Erythroblast (primary cell): ENCODE results near the gene SLC25A43.
A peak's percentile ranks its signal among the peaks of the same experiment; 100 is the strongest.

Experiments
- DNase-seq, 2 experiments: peaks; one replicate each; lab custom pipeline; 2025; lab: John Stamatoyannopoulos, UW
- GATA1 ChIP-seq: IDR thresholded peaks from 2 replicates; pipeline ENCODE4 v1.6.1; 2011; ENCODE audit warnings: low read depth, mild to moderate bottlenecking, control low read depth, low read length, moderate library complexity
- POLR2A ChIP-seq: IDR thresholded peaks from 2 replicates; pipeline ENCODE4 v1.6.1; 2011; ENCODE audit warnings: mild to moderate bottlenecking, low read length

Gene SLC25A43

GRCh38 chrX:119389871-119390501, 9.2 kb upstream of the SLC25A43 start:
- no peak for TF ChIP-seq POLR2A
- no peak for TF ChIP-seq GATA1
- no peak for DNase-seq

DNA sequence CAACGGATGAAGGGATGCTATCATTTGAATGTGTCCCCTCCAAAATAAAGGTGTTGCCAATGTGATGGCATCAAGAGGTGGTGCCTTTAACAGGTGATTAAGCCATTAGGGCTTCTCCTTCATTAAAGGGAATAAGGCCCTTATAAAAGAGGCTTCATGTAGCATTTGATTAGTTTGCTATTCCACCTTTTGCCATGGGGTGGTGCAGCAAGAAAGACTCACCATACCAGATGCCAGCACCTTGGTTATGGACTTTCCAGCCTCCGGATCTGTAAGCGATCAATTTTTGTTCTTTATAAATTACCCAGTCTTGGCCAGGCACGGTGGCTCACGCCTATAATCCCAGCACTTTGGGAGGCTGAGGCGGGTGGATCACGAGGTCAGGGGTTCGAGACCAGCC, 7.9 kb upstream of the SLC25A43 start:
- peak; percentile 23 to 40 for DNase-seq
- no peak for TF ChIP-seq POLR2A
- no peak for TF ChIP-seq GATA1

DNA sequence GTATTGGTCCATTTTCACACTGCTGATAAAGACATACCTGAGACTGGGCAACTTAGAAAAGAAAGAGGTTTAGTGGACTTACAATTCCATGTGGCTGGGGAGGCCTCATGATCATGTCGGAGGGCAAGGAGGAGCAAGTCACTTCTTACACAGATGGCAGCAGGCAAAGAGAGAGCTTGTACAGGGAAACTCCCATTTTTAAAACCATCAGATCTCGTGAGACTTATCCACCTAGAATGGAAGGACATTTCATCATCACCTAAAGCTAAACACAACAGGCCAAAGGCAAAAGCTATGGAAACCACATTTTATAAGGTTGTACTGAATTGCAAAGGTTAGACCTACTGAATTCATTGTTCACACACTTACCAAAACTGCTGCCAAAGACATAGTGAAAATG, 6.0 kb upstream of the SLC25A43 start:
- no peak for TF ChIP-seq POLR2A
- no peak for TF ChIP-seq GATA1
- no peak for DNase-seq

GRCh38 chrX:119398587-119398973, 556 bp upstream of the SLC25A43 start:
- peak; percentile 2 to 6 for DNase-seq

GRCh38 chrX:119399772-119400101, 601 bp downstream of the SLC25A43 start:
- DNase-seq = no peak
- TF ChIP-seq POLR2A = no peak
- no peak for TF ChIP-seq GATA1

More at GRCh38 chrX:119398587-119398973, 556 bp upstream of the SLC25A43 start:
- TF ChIP-seq GATA1 (no peak), POLR2A (no peak)

DNA sequence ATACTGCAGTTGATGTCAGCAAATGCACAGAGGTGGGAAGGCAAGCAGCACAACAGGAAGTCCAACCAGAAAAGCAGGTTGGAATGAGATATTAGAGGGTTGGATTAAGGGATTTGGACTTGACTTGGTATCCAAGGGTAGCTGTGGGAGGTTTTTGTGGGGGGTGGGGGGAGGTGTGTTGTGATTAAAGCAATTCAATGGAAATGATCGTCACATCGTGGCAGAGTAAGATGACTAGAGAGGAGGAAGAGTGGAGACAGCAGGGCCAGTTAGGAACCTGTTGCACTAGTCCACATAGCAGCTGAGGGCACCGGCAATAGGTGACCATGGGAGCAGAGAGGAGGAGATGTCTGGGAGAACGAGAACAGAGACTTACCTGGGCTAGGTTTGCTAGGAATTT, 2.4 kb downstream of the SLC25A43 start:
- TF ChIP-seq GATA1 (no peak), POLR2A (no peak)
- no peak for DNase-seq

- TF ChIP-seq GATA1 = no peak
- TF ChIP-seq POLR2A = no peak
- peak; percentile 3 to 12 for DNase-seq
Observed at GRCh38 chrX:119402588-119402987, 3.5 kb downstream of the SLC25A43 start.

DNA sequence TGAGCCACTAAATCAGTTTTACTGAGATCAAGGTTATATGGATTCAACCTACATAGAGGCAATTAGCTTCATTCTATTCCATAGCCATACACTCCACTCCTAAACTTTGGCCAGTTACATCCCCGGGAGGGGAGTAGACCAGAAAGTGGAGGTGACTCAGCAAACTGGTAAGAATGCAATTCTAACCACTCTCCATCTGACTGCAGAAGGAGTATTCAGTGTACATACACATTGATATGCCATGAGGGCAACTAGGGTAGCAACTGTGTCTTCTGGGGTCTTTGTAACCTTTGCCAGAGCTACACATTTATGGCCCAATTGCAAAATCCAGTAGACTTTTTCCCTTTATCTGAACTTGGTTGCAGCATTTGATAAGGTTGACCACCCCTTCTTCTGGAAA, 7.6 kb downstream of the SLC25A43 start:
- TF ChIP-seq GATA1 (no peak), POLR2A (no peak)
- DNase-seq = peak; percentile 48 to 70

GRCh38 chrX:119407681-119408080, 8.5 kb downstream of the SLC25A43 start:
- TF ChIP-seq POLR2A (no peak), GATA1 (no peak)
- no peak for DNase-seq

DNA sequence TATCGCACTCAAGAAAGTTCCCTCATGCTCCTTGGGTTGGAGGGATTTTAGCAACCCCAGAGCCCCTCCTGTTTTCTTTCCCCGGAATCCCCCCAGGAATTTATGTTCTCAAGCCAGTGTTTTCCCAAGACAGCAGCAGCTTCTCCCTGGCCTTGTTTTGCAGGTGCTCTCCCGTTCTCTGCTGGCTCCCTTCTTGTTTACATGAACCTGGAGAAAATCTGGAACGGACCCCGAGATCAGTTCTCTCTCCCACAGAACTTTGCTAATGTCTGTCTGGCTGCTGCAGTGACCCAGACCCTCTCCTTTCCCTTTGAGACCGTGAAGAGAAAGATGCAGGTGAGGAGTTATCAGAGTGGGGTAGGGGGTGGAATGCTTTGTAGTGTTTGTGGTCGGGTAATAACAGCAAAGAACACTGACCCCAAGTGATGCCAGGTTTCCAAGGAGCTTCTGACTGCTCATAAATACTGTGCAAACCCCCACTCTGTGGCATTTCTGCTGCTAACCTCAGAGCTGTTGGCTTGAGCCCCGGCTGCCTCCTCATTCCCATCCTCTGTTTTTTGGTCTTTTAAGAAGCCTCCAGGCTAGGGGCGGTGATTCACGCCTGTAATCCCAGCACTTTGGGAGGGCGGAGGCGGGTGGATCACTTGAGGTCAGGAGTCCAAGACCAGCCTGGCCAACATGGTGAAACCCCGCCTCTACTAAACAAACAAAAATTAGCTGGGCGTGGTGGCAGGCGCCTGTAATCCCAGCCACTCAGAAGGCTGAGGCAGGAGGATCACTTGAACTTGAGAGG, 11.1 kb downstream of the SLC25A43 start:
- peak in 1 of 2 experiments; percentile 2 for DNase-seq
- TF ChIP-seq GATA1 (no peak), POLR2A (no peak)

DNA sequence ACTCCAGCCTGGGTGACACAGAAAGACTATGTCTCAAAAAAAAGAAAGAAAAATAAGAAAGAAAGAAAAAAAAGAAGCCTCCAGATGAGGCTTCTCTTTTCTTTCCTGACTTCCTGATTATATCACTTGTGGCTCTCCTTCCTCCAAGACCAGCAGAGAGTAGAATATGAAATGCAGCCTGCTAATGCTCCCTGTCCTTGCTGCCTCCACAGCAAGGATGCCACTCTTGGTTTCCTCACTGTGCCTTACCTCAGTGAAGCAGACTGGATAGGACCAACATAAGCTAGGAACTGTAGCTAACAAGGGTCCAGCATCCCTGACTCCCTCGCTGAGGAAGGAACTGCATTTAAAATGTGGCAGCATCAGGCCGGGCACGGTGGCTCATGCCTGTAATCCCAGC, 11.7 kb downstream of the SLC25A43 start:
- no peak for TF ChIP-seq GATA1
- TF ChIP-seq POLR2A = no peak
- DNase-seq = no peak

DNA sequence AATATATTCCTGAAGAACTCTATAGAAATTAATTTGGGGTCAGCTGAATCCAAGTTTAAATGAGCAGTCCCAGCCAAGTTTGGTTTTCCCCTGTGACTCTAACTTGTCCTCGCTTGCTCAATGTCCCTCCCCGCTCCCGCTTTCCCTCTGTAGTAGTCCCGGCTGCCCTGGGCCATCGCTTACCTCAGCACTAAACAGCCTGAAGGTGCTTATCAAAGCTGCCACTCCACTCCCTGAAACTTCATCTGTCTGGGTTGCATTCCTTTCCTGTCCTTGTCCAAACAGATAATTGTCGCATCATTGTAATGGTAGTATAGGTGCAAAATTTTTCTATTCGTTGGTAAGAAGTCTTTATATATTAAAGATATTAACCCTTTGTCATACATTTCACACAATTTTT, 12.8 kb downstream of the SLC25A43 start:
- no peak for DNase-seq
- TF ChIP-seq GATA1 = no peak

GRCh38 chrX:119417376-119417775, 18.2 kb downstream of the SLC25A43 start:
- no peak for DNase-seq
- no peak for TF ChIP-seq GATA1
- no peak for TF ChIP-seq POLR2A

DNA sequence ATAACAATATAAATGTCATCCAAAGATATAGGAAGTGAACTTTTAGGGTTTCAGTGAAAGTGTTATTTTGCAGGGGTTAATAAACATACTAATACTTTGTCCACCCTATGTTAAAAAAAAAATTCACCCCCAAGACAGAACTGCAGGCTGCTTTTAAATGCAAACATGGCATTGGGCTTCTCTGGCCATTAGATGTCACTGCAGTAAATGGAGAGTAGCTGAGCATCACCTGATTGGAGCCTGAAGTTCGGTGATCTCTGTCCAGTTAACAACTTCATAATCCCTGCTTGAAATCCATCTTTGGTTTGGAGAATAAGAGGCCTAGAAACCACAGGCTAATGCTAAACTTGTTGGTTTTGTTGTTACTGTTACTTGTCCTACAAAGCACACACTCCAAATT, 18.7 kb downstream of the SLC25A43 start:
- DNase-seq = peak; percentile 0 to 11
- no peak for TF ChIP-seq POLR2A
- TF ChIP-seq GATA1 = no peak
